ENCODE measurements around the gene CD63. TPM values are rescaled to one million over a fixed set of nuclear protein-coding genes. Genes with fewer than 3 reads are reported as not detected.

CD63 gene
- total RNA-seq, 4 donors from 2014 or later: 736 to 1,401 (median 892) TPM

- DNase-seq (ENCODE audit: low spot score): no peak
- peak; percentile 74 for ATAC-seq (ENCODE audit: low FRiP score)
- TF ChIP-seq CTCF (IDR thresholded peaks at IDR 0.05): no peak
Observed at GRCh38 chr12:55675666-55676065, 53.1 kb downstream of the CD63 start.

Small RNAs within 50 kb of the gene (small RNA-seq; reads per million reads assigned to genes)
- gene AC009779.1 (not detected), gene RF00017 (not detected)

Other genes starting within 250 kb of the CD63 start
- not detected for gene OR6C68, start 236.6 kb downstream of the CD63 start, total RNA-seq
- not detected for gene OR6C4, start 179.4 kb downstream of the CD63 start, total RNA-seq
- gene OR2AP1, start 156.5 kb downstream of the CD63 start, total RNA-seq: not detected
- gene OR10P1, start 92.1 kb downstream of the CD63 start, total RNA-seq: not detected
- gene ITGA7, start 21.1 kb downstream of the CD63 start, total RNA-seq: 100 to 1,000 TPM; 101 to 207 (median 156) TPM
- gene BLOC1S1, start 13.0 kb downstream of the CD63 start, total RNA-seq: 100 to 1,000 TPM; 168 to 247 (median 213) TPM
- gene RDH5, start 8.6 kb downstream of the CD63 start, total RNA-seq: 100 to 1,000 TPM in 2 of 4 donors, 10 to 100 TPM in 2; 77.4 to 119 (median 100) TPM
- 1 to 10 TPM; 1.9 to 5.4 (median 2.5) TPM for gene GDF11, start 14.1 kb upstream of the CD63 start, total RNA-seq
- gene SARNP, start 88.7 kb upstream of the CD63 start, total RNA-seq: 10 to 100 TPM; 43.8 to 62.7 (median 52.5) TPM
- 10 to 100 TPM; 24.6 to 34.2 (median 28.6) TPM for gene ORMDL2, start 89.0 kb upstream of the CD63 start, total RNA-seq
- 10 to 100 TPM; 37.2 to 46.7 (median 42.3) TPM for gene DNAJC14, start 100.6 kb upstream of the CD63 start, total RNA-seq
- 100 to 1,000 TPM in 3 of 4 donors, 10 to 100 TPM in 1; 35.0 to 616 (median 308) TPM for gene MMP19, start 113.9 kb upstream of the CD63 start, total RNA-seq
- 10 to 100 TPM; 28.2 to 37.6 (median 29.8) TPM for gene PYM1, start 198.9 kb upstream of the CD63 start, total RNA-seq
- 10 to 100 TPM; 26.0 to 57.0 (median 37.9) TPM for gene DGKA, start 202.2 kb upstream of the CD63 start, total RNA-seq
- gene PMEL, start 237.0 kb upstream of the CD63 start, total RNA-seq: 1 to 10 TPM in 2 of 4 donors, under 1 TPM in 2; 0.65 to 5.2 (median 1.2) TPM
- 10 to 100 TPM in 3 of 4 donors, 1 to 10 TPM in 1; 9.7 to 23.7 (median 17.5) TPM for gene CDK2, start 237.8 kb upstream of the CD63 start, total RNA-seq
- gene RAB5B, start 245.1 kb upstream of the CD63 start, total RNA-seq: 10 to 100 TPM; 46.2 to 71.5 (median 64.8) TPM